Activated naive CD4-positive, alpha-beta T cell treated with anti-CD3 and anti-CD28 coated beads, Interleukin-2, amount 50 U/mL, for 16 hours (primary cell): ENCODE data around the gene OSBPL3.

ENCODE experiments used
- DNase-seq: peaks from one replicate; pipeline ENCODE4 v3.0.0-alpha.2; 2020

OSBPL3 gene

GRCh38 chr7:24891311-24891735 is 88.7 kb downstream of the OSBPL3 start:
- no peak for DNase-seq

DNA sequence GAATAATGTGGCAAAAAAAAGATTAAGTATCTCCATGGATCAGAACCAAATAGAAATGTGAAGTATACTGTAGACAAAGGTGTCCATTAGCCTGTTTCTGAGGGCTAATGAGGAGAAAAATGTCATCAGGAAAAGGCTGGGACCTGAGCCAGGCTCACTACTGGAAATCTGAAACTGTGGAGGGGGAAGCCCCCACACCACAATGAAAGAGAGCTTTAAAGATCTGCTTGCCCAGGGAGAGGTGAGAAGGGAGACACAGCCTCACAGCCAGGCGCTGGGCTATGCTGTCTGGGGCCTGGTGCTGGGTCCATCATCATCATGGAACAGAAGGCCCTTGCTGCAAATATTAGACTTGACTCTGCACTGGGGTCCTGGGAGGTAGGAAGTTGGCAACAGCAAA is 90.4 kb downstream of the OSBPL3 start:
- no peak for DNase-seq

- no peak for DNase-seq
Measured at GRCh38 chr7:24888653-24889052, 91.3 kb downstream of the OSBPL3 start.

- DNase-seq = no peak
Measured at GRCh38 chr7:24885716-24886115, 94.3 kb downstream of the OSBPL3 start.

DNA sequence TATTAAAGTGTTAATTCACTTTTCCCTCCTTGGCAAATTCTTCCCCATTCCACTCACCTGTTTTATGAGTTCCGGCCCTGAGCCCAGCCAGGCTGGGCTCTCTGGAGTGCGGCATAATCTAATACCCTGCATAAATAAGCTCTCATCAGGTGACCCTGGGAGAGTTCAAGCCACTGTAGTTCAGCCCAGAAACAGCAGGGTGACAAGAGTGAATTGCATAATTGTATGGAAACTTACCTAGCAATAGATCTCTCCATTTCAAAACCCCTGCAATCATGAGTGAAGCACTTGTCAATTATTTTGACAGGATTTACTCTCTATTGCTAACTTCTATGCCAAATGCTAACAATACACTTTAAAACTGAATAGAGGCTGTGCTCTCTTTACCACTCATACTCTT is 94.7 kb downstream of the OSBPL3 start:
- no peak for DNase-seq

DNA sequence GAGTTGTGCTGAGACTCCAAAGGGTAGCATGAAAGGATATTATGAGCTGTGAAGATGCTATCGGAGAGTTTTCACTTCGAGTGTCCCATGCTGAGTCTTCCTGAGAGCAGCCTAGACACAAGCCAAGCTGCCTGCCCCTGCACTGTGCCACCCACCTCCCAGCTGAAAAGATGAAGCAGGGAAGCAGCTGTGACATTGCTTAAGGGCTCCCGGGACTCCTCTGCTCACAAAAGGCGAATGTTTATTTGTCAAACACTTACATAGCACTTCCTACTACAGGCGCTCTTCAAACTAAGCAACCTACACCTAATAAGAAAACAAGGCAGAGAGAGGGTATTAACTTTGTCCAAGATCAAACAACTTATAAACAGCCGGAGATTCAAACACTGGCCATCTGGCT is 95.6 kb downstream of the OSBPL3 start:
- no peak for DNase-seq

DNA sequence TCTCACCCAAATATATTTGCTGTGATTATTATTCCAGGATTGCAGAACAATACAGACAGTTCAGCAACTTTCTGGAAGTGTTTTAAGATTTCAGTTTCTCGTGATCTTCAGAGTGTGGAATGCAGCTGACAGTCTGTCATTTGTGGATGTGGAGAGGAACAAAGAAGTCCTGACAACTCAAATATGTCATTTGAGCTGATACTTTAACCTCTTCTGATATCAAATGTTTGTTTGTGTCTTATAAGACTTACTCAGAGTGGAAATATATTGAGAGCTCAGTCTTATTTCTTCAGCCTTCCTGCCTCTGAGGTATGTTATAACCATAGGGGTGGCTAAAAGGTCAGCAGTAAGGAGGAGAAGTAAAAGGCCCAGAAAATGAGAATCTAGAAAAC is 96.4 kb downstream of the OSBPL3 start:
- no peak for DNase-seq

DNA sequence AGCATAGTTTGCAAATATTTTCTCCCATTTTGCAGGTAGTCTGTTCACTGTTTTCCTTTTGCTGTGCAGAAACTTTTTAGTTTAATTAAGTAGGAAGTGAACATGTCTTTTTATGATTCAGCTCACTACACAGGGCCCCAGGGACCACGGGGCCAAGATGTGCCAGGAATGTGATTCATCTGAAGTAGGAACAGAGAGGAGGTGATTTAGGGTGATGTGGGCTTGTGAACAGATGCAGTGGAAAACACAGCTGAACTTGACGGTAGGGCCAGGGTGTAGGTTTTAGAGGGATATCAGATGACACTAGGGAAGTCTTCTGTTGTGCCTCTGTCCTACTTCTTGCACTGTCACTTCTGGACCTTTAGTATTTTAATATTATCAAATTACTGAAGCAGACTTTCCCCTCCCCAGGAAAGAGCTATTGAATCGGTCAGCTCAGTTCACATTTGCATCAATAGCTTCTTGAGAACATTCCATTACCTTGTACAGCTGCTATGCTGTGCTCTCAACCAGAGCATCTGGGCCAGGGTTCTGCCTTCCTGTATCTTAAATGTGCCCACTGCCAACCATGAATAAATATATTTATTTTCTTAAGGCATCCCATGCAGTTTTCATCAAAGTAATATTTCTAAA is 96.9 kb downstream of the OSBPL3 start:
- DNase-seq = no peak

DNA sequence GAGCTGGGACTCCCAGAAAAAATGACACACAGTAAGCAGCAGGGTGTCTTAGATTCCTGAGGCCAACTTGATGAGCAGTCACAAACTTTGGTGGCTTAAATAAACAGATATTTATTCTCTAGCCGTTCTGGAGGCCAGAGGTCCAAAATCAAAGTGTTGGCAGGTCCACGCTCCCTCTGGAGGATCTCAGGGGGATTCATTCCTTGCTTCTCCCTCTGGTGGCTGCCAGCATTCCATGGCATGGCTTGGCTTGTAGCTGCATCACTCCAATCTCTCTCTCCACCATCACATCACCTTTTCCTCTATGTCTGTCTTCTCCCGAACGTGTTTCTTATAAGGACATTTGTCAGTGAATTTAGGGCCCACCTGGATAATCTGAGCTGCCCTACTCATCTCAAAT is 98.4 kb downstream of the OSBPL3 start:
- no peak for DNase-seq

GRCh38 chr7:24880886-24881285 is 99.1 kb downstream of the OSBPL3 start:
- DNase-seq = no peak

DNA sequence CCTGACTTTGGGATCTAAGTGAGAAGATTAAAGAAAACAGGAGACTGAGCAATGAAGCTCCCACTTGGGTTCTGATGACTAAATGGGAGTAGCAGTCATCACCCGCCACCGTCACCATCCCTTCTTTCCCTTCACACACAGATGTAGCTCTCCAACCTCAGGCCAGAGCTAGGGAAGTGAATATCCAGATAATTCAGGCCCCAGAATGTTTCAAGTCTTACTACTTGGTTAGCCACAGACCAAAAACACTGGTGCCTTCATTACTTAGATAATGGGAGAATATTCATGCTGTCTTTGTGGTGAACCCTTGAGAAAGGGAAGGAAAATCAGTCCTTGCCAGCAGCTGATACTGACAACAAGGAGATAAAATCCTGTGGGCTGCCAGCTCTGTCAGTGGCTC is 100.7 kb downstream of the OSBPL3 start:
- no peak for DNase-seq

DNA sequence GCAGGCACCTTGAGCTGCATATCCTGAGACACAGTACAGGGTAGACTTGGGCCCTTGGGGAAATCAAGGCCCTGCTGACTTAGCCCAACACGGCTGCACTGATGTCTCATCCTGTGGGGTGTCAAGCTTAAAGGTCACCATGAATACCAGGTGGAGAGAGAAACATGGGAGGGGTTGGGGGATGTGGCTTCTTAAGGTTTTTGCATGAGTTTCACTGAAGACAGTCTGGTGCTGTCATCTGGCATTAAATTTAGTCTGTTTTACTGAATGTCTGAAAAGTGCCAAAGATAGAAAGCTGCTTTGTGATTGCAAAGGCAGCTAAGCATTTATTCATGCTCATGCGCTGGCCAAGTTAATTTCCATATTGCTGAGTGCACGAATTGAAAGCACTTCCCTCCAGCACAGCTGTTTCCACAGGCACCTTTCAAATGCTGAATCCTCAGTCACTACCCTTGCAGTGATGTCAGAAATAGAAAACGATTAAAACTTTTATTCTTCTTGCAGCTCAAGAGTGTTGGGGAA is 102.1 kb downstream of the OSBPL3 start:
- peak; percentile 23 for DNase-seq

DNA sequence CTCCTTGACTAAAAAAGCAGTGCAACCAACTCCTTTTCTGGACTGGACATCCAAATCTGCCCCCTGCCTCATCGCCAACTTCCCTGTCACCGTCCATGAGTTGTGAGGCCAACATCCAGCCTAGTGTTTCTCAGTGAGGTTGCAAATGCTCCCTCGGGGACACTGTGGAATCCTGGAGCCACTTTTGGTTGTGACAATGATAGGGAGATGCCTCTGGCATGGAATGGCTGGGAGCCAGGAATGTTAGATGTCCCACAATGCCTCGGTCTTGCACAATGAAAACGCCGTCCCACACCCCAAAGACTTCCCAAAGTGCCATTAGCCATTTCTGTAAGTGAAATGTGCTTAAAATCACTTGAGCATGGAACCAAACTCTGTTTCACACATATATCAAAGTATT is 105.2 kb downstream of the OSBPL3 start:
- no peak for DNase-seq

GRCh38 chr7:24873944-24874343 is 106.0 kb downstream of the OSBPL3 start:
- DNase-seq = no peak

DNA sequence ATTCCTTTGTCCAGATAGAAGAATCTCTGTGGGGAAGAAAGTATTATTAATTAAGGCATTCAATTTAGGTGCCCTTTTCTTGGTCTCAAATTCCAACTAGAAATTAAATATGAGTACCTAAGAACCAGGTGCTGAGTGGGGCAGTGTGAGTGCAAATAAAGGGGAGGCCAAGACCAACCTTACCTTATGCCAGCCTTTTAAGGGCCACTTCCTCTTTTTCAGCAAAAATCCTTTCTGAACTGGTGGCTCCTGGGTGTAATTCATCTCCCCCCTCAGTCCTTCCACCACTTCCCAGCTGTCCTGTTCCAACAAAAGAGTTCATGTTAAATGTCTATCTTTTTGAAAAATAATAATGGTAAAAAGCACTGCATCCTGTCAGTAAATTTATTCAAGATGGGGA is 108.2 kb downstream of the OSBPL3 start:
- no peak for DNase-seq

DNA sequence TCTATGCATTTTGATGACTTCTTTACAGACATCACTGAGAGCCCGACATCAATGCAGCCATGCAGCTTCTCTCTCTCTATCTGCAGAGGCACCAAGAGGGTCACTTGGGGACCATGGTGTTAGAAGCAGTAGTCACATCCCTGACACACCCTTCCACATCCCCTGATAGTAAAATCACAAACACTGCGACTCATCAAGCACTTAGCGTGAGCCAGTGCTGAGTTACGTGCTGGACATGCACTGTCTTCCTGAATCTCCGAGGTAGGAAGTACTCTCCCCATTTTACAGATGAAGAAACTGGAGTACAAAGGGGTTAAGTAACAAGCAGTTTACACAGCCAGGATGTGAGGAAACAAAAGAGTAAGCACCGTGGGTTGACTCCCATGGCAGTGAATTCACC is 109.2 kb downstream of the OSBPL3 start:
- no peak for DNase-seq

GRCh38 chr7:24869572-24869971 is 110.4 kb downstream of the OSBPL3 start:
- no peak for DNase-seq

DNA sequence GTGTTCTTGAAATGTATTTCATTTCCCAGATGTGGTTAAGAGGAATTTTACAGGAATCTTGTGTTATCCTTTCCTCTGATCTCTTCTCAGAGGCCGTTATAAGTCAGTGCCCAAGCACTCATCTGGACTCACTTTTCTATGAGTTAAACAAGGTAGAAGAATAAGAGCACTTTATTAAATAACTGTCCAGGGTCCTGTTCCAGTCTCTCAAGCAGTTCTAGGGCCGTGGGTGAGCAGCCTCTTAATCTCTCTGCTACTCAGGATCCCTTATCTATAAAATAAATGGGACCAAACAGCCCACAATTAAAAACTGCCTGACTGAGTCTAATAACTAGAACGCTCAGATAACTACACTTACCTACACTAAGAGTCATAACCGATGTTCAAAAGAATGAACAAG is 111.2 kb downstream of the OSBPL3 start:
- no peak for DNase-seq

GRCh38 chr7:24866004-24866615 is 113.9 kb downstream of the OSBPL3 start:
- peak; percentile 28 for DNase-seq

DNA sequence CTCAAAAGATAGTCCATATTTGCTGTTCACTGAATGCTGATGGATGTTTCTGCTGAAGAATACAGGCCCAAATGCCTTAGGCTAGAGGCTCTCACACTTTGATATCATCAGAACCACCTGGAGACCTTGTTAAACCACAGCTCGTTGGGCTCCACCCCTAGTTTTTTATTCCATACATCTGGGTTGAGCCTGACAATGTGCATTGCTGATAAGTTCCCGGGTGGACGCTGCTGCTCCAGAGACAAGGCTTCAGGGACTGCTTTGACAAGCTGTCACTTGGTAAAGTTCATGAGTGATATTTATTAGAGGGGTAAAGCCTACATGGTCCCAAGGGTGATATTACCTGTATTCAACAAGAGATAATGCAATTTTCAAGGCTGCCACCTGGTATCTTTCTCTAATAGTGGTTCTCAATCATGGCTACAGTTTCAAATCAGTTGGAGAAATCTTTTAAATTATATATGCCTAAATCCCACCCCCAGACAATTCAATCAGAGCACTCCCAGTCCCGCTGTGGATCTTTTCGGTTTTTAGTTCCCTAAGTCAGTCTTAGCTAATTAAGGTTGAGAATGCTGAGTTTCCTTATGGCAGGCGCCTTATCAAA is 115.7 kb downstream of the OSBPL3 start:
- no peak for DNase-seq

GRCh38 chr7:24863626-24864025 is 116.4 kb downstream of the OSBPL3 start:
- DNase-seq = no peak

DNA sequence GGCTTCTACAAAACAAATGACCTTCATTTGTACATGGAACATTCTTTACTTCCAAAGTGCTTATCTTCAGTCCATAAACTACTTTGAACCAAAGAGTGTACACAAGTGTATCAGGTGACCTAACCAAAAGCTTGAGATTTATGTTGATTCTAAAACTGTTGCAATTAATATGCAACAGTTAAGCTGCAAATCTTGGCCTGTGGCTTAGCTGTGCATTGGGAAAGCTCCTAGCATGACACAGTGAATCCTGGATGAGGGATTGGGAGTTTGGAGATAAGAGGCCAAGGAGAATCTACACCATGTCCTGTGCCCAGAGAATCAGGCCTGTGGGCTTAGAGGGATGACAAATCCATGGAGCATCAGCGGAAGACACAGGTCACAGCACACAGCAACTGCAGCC is 117.5 kb downstream of the OSBPL3 start:
- no peak for DNase-seq

DNA sequence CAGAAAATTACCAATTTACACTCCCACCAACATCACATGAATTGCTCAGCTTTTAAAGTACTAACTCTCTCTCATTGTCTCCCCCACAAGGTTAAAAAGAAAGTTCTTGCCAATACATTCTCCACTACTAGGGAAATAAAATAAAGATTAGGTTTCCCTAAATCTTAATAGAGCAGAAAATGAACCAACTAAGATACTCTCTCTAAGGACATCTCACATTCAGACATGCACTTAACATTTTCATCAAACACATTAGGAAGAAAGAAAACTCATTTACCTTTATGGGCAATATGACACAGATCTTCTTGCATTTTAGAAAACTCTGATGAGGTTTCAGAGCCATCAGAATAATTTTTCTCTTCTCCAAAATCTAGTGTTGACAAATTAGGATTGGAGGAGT is 118.6 kb downstream of the OSBPL3 start:
- DNase-seq = no peak

DNA sequence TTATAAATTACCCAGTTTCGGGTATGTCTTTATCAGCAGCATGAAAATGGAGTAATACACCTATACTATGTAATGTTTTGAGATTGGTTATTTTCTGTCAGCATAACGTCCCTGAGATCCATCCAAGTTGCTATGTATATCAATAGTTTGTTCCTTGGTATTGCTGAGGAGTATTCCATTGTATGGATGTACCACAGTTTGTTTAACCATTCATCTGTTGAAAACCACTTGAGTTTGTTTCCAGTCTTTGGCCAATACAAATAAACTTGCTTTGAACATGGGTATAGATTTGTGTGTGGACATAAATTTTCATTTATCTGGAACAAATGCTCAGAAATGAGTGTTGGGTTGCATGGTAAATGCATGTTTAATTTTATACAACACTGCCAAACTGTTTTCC is 119.4 kb downstream of the OSBPL3 start:
- no peak for DNase-seq
